HL-60 (cell line): Measurements from ENCODE around the gene SETD3.

ENCODE experiments used
- DNase-seq, 2 experiments: peaks; one replicate each; pipeline ENCODE4 v3.0.0-alpha.2; 2010 to 2020; ENCODE audit warnings: low read depth in 1 of 2, low spot score in 1 of 2
- H3K27ac ChIP-seq: fragments of 250-450 bp; sonication (Bioruptor Pico); replicated peaks from 2 replicates; pipeline ENCODE4 v1.5.1; 2020; ENCODE audit warnings: mild to moderate bottlenecking, moderate library complexity
- H3K27me3 ChIP-seq: fragments of 250-450 bp; sonication (Bioruptor Pico); 2 replicates; pipeline ENCODE4 v1.5.1; 2021; ENCODE audit warnings: mild to moderate bottlenecking, moderate library complexity; ENCODE audit not compliant: insufficient read depth, poor library complexity, severe bottlenecking
- H3K4me3 ChIP-seq: replicated peaks from 2 replicates; pipeline ENCODE4 v1.5.1; 2011; ENCODE audit warnings: mild to moderate bottlenecking, control low read depth, low read length; ENCODE audit not compliant: insufficient read depth
- GABPA ChIP-seq: IDR thresholded peaks from 2 replicates; pipeline ENCODE4 v1.6.1; 2012; ENCODE audit warnings: low read depth
- POLR2AphosphoS5 ChIP-seq: IDR thresholded peaks from 2 replicates; pipeline ENCODE4 v1.6.1; 2012; ENCODE audit warnings: low read depth
- SPI1 ChIP-seq: IDR thresholded peaks from 2 replicates; pipeline ENCODE4 v1.6.1; 2012; ENCODE audit warnings: low read depth, mild to moderate bottlenecking, borderline replicate concordance
- TF ChIP-seq, protein P1 (sequence below): IDR thresholded peaks from one replicate; pipeline ENCODE4 v1.5.1; 2011; ENCODE audit warnings: low read length, control low read depth, inconsistent platforms; ENCODE audit not compliant: insufficient read depth
- TF ChIP-seq, protein P2 (sequence below): IDR thresholded peaks from 2 replicates; pipeline ENCODE4 v1.6.1; 2012; ENCODE audit warnings: low read depth; ENCODE audit not compliant: insufficient replicate concordance

SETD3 gene

DNA sequence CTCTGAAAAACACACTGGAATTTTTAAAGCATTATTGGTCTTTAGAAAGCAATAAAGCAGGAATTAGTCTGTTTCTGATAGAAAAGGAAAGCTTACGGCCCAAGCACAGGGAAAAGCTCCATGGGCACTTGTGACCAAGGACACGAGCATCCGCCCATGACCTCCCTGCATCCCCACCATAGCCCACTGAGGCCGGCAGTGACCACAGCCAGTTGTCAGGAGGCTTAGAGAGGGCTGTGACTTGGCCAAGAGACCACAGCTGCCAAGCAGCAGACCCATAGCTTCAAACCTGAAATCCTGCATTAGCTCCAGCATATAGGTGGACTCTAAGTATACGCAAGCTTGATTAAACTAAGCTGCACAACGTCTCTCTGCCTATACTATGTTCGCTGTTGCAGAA lies 8.9 kb downstream of the SETD3 start:
- Histone ChIP-seq H3K27me3 (no peaks in the 10 kb centered on the region), H3K27ac (no peak overlapping the region), H3K4me3 (no peak overlapping the region)
- DNase-seq: no peak
- TF ChIP-seq, protein P1, sequence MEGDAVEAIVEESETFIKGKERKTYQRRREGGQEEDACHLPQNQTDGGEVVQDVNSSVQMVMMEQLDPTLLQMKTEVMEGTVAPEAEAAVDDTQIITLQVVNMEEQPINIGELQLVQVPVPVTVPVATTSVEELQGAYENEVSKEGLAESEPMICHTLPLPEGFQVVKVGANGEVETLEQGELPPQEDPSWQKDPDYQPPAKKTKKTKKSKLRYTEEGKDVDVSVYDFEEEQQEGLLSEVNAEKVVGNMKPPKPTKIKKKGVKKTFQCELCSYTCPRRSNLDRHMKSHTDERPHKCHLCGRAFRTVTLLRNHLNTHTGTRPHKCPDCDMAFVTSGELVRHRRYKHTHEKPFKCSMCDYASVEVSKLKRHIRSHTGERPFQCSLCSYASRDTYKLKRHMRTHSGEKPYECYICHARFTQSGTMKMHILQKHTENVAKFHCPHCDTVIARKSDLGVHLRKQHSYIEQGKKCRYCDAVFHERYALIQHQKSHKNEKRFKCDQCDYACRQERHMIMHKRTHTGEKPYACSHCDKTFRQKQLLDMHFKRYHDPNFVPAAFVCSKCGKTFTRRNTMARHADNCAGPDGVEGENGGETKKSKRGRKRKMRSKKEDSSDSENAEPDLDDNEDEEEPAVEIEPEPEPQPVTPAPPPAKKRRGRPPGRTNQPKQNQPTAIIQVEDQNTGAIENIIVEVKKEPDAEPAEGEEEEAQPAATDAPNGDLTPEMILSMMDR: no peak
- TF ChIP-seq GABPA (no peak), SPI1 (no peak), POLR2AphosphoS5 (no peak)
- TF ChIP-seq, protein P2, sequence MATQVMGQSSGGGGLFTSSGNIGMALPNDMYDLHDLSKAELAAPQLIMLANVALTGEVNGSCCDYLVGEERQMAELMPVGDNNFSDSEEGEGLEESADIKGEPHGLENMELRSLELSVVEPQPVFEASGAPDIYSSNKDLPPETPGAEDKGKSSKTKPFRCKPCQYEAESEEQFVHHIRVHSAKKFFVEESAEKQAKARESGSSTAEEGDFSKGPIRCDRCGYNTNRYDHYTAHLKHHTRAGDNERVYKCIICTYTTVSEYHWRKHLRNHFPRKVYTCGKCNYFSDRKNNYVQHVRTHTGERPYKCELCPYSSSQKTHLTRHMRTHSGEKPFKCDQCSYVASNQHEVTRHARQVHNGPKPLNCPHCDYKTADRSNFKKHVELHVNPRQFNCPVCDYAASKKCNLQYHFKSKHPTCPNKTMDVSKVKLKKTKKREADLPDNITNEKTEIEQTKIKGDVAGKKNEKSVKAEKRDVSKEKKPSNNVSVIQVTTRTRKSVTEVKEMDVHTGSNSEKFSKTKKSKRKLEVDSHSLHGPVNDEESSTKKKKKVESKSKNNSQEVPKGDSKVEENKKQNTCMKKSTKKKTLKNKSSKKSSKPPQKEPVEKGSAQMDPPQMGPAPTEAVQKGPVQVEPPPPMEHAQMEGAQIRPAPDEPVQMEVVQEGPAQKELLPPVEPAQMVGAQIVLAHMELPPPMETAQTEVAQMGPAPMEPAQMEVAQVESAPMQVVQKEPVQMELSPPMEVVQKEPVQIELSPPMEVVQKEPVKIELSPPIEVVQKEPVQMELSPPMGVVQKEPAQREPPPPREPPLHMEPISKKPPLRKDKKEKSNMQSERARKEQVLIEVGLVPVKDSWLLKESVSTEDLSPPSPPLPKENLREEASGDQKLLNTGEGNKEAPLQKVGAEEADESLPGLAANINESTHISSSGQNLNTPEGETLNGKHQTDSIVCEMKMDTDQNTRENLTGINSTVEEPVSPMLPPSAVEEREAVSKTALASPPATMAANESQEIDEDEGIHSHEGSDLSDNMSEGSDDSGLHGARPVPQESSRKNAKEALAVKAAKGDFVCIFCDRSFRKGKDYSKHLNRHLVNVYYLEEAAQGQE: no peak

DNA sequence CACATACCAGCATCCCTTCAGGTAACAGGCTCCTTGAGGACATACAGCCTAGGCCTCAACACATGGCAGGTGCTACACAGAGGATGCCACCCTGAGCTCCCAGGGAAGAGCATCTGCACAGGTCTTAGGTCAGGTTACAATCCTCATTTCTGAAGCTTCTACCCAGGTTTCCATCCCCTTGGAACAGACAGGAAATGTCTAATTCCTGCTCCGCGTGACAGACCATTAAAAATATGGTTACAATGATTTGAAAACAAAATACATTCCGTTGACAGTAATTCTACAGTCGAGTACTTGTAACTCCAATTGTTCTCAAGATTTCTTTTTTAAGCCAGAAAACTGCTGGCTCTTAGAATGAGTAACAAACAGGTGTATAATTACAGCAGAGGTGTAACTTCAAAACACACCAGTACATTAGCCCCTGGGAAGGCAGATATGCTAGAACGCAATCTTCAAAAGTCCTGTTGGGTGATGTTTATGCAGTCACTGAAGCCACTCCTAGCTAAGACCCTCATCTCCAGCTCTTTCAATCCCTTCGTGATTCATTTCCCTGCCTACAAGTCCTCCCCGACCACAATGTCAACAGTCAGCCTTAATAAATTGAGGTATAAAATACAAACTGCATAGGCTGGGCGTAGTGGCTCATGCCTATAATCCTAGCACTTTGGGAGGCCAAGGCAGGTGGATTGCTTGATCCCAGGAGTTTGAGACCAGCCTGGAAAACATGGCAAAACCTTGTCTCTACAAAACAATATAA lies 11.6 kb downstream of the SETD3 start:
- no peak overlapping the region for H3K4me3 ChIP-seq
- TF ChIP-seq POLR2AphosphoS5 (no peak), SPI1 (no peak), GABPA (no peak)
- TF ChIP-seq, protein P1: no peak
- TF ChIP-seq, protein P2: no peak
- no peak overlapping the region for H3K27ac ChIP-seq
- DNase-seq: no peak
- H3K27me3 ChIP-seq: no peaks in the 10 kb centered on the region

DNA sequence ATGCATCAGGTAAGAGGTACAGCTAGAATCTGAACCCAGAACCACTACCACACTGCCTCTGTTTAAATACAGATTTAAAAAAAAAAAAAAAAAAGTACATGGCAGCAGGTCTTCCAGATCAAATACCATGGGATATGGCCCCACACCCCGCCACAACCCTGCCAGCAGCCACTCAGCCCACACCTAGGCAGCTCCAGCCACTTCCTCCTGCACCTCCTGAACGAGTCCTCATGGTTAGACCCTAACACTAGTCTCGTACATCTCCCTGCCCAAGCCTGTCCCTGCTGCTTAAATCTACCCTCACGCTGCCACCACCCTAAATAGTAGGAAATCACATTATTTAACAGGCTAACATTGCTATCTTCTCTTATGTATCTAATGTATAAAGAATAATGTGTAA lies 12.6 kb downstream of the SETD3 start:
- no peak overlapping the region for H3K4me3 ChIP-seq
- H3K27ac ChIP-seq: no peak overlapping the region
- TF ChIP-seq, protein P2: no peak
- TF ChIP-seq SPI1: no peak
- no peak for TF ChIP-seq GABPA
- TF ChIP-seq POLR2AphosphoS5: no peak
- TF ChIP-seq, protein P1: no peak
- no peak for DNase-seq
- H3K27me3 ChIP-seq: no peaks in the 10 kb centered on the region
